Omental fat pad (tissue), 4 donors: ENCODE results near the gene APOOL. TPM values are rescaled to one million over a fixed set of nuclear protein-coding genes. Genes with fewer than 3 reads are reported as not detected.
"Not testable (repeated sequence)": the region's sequence is repeated elsewhere in the genome, so short reads cannot be mapped to it uniquely, and the experiment has no call there.

Experiments used
- ATAC-seq: fragments of 150-250 bp; one replicate; pipeline ENCODE4 v1.9.1; 2016; ENCODE audit warnings: mild to moderate bottlenecking, moderate library complexity; ENCODE audit not compliant: low FRiP score
- DNase-seq: peaks from one replicate; pipeline ENCODE4 v3.0.0-alpha.2; 2019; ENCODE audit warnings: low spot score
- total RNA-seq, 4 donors: library from RNA; depleted of rRNA; stranded (reverse); fragments of >200 nt; gene quantifications; one replicate each; pipeline ENCODE4 v1.1.0, GENCODE V29; 2016
- TF ChIP-seq, protein P1 (sequence below), 3 donors: fragments of 450-650 bp; IDR thresholded peaks; one replicate each; pipeline ENCODE4 v1.5.1; 2016 to 2017; ENCODE audit warnings: antibody characterized with exemption in 3 of 3, mild to moderate bottlenecking in 3 of 3, moderate library complexity in 2 of 3

The APOOL gene
- total RNA-seq, 4 donors from 2014 or later = 8.3 to 12.0 (median 10.4) TPM

GRCh38 chrX:85012098-85012497 is 8.4 kb downstream of the APOOL start:
- TF ChIP-seq, protein P1, sequence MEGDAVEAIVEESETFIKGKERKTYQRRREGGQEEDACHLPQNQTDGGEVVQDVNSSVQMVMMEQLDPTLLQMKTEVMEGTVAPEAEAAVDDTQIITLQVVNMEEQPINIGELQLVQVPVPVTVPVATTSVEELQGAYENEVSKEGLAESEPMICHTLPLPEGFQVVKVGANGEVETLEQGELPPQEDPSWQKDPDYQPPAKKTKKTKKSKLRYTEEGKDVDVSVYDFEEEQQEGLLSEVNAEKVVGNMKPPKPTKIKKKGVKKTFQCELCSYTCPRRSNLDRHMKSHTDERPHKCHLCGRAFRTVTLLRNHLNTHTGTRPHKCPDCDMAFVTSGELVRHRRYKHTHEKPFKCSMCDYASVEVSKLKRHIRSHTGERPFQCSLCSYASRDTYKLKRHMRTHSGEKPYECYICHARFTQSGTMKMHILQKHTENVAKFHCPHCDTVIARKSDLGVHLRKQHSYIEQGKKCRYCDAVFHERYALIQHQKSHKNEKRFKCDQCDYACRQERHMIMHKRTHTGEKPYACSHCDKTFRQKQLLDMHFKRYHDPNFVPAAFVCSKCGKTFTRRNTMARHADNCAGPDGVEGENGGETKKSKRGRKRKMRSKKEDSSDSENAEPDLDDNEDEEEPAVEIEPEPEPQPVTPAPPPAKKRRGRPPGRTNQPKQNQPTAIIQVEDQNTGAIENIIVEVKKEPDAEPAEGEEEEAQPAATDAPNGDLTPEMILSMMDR (IDR thresholded peaks at IDR 0.05) = no peak
- no peak for DNase-seq
- ATAC-seq = no peak

DNA sequence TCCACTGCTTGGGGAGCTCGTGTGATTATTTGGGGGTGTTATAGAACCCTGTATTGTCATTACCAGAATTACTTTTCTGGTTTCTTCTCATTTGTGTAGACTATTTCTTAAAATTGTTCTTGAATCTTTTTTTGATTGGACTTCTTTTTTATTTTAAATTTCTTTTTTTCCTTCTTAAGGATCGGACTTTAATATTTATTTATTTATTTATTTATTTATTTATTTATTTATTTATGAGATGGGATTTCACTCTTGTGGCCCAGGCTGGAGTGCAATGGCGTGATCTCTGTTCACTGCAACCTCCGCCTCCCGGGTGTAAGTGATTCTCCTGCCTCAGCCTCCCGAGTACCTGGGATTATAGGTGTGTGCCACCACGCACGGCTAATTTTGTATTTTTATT is 11.7 kb downstream of the APOOL start:
- not testable (repeated sequence) for DNase-seq, ATAC-seq

GRCh38 chrX:85017721-85018120 is 14.0 kb downstream of the APOOL start:
- no peak for DNase-seq
- TF ChIP-seq, protein P1 (IDR thresholded peaks at IDR 0.05) = no peak
- ATAC-seq = no peak

- TF ChIP-seq, protein P1 (IDR thresholded peaks at IDR 0.05) = no peak
- DNase-seq (no peak), ATAC-seq (no peak)
Measured at GRCh38 chrX:85018471-85018870, 14.8 kb downstream of the APOOL start.

GRCh38 chrX:85020216-85020615 is 16.5 kb downstream of the APOOL start:
- TF ChIP-seq, protein P1 (IDR thresholded peaks at IDR 0.05) = no peak
- DNase-seq (no peak), ATAC-seq (no peak)

- DNase-seq = no peak
- TF ChIP-seq, protein P1 (IDR thresholded peaks at IDR 0.05) = no peak
- ATAC-seq = no peak
Measured at GRCh38 chrX:85024044-85024443, 20.4 kb downstream of the APOOL start.

- no peak for DNase-seq
- TF ChIP-seq, protein P1 (IDR thresholded peaks at IDR 0.05) = no peak
- ATAC-seq = no peak
Measured at GRCh38 chrX:85024562-85024961, 20.9 kb downstream of the APOOL start.

DNA sequence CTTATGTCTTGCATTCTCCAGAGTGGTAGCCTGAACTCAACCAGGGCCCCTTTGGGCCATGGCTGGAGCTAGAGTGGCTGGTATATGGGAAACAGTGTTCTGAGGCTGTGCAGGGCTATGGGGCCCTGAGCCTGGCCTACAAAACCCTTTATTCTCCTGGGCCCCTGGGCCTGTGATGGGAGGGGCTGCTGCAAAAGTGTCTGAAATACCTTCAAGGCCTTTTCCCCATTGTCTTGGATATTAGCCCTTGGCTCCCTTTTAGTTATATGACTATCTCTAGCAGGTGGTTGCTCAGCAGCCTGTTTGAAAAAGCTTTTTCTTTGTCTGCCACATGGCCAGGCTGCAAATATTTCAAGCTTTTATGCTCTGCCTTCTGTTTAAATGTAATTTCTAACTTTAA is 22.5 kb downstream of the APOOL start:
- no peak for DNase-seq
- TF ChIP-seq, protein P1 (IDR thresholded peaks at IDR 0.05) = no peak

More for the DNA sequence above, 22.5 kb downstream of the APOOL start:
- no peak for ATAC-seq
